Measurements from ENCODE around the gene CPEB1. TPM values are rescaled to one million over a fixed set of nuclear protein-coding genes. Genes with fewer than 3 reads are reported as not detected.

Gene CPEB1
- total and polyA plus RNA-seq, 2 of the 13 experiments (the other 11 are each of a cell fraction or from before 2014, with no cell fraction given), result 0.03 to 0.07 TPM

- TF ChIP-seq NFAT5 (CRISPR knock-in tag; IDR thresholded peaks at IDR 0.05) (no peak), MED8 (CRISPR knock-in tag; IDR thresholded peaks at IDR 0.05; ENCODE audit: insufficient replicate concordance) (no peak), SPEN (CRISPR knock-in tag; IDR thresholded peaks at IDR 0.05; ENCODE audit: low read depth) (no peak), HOXA7 (CRISPR knock-in tag; IDR thresholded peaks at IDR 0.05) (no peak), ZNF710 (CRISPR knock-in tag; IDR thresholded peaks at IDR 0.05; ENCODE audit: borderline replicate concordance) (no peak), SSRP1 (CRISPR knock-in tag; IDR thresholded peaks at IDR 0.05) (no peak), ATF7-NPFF (CRISPR knock-in tag; IDR thresholded peaks at IDR 0.05; ENCODE audit: low read depth) (no peak), TSC22D2 (CRISPR knock-in tag; IDR thresholded peaks at IDR 0.05; ENCODE audit: borderline replicate concordance) (no peak), ZNF362 (CRISPR knock-in tag; IDR thresholded peaks at IDR 0.05; ENCODE audit: borderline replicate concordance) (no peak), ZNF704 (CRISPR knock-in tag; IDR thresholded peaks at IDR 0.05; ENCODE audit: borderline replicate concordance) (no peak), BATF2 (CRISPR knock-in tag; IDR thresholded peaks at IDR 0.05) (no peak), KLF11 (CRISPR knock-in tag; IDR thresholded peaks at IDR 0.05) (no peak)
These were observed 109.7 kb downstream of the CPEB1 start (continued) for GRCh38 chr15:82537351-82537908.

Data from HepG2 (cell line).